GM23338 (cell line): ENCODE measurements around the gene P4HTM. TPM values are rescaled to one million over a fixed set of nuclear protein-coding genes. Genes with fewer than 3 reads are reported as not detected.

Source experiments
- ATAC-seq: fragments of 200-7000 bp; cut with Tn5 transposase; 3 replicates; pipeline ENCODE4 v1.9.1; 2020
- DNase-seq: peaks from one replicate; pipeline ENCODE4 v3.0.0-alpha.2; 2015; ENCODE audit warnings: low spot score
- H2AFZ ChIP-seq: fragments of 200-600 bp; sonication (generic); 2 replicates; pipeline ENCODE4 v1.8.0; 2016; ENCODE audit warnings: antibody characterized with exemption, mild to moderate bottlenecking, moderate library complexity
- H3F3A ChIP-seq: fragments of 200-600 bp; sonication (generic); replicated peaks from 2 replicates; pipeline ENCODE4 v1.8.0; 2017; ENCODE audit warnings: antibody characterized with exemption, mixed run types, low read depth
- H3K27ac ChIP-seq: fragments of 200-600 bp; sonication (generic); 2 replicates; pipeline ENCODE4 v1.6.1; 2016; ENCODE audit warnings: low read depth
- H3K27me3 ChIP-seq: fragments of 200-600 bp; sonication (generic); 2 replicates; pipeline ENCODE4 v1.8.0; 2016; ENCODE audit warnings: mild to moderate bottlenecking, mixed run types, moderate library complexity; ENCODE audit not compliant: insufficient read depth
- H3K36me3 ChIP-seq: fragments of 200-600 bp; sonication (generic); 2 replicates; pipeline ENCODE4 v1.8.0; 2016; ENCODE audit warnings: mild to moderate bottlenecking; ENCODE audit not compliant: insufficient read depth
- H3K4me1 ChIP-seq: fragments of 200-600 bp; sonication (generic); 2 replicates; pipeline ENCODE4 v1.8.0; 2016; ENCODE audit warnings: mild to moderate bottlenecking, moderate library complexity; ENCODE audit not compliant: insufficient read depth
- H3K4me2 ChIP-seq: fragments of 200-600 bp; sonication (generic); 2 replicates; pipeline ENCODE4 v1.7.1; 2017; ENCODE audit warnings: mixed run types
- H3K4me3 ChIP-seq: fragments of 200-600 bp; sonication (generic); 2 replicates; pipeline ENCODE4 v1.6.1; 2016; ENCODE audit warnings: mixed run types
- H3K79me2 ChIP-seq: fragments of 200-600 bp; sonication (generic); replicated peaks from 2 replicates; pipeline ENCODE4 v1.8.0; 2017; ENCODE audit warnings: mild to moderate bottlenecking; ENCODE audit not compliant: insufficient read depth
- H3K9me2 ChIP-seq: fragments of 200-600 bp; sonication (generic); 2 replicates; pipeline ENCODE4 v1.8.0; 2017; ENCODE audit not compliant: insufficient read depth
- H4K20me1 ChIP-seq: fragments of 200-600 bp; sonication (generic); replicated peaks from 2 replicates; pipeline ENCODE4 v1.8.0; 2017; ENCODE audit warnings: mild to moderate bottlenecking; ENCODE audit not compliant: insufficient read depth
- H3K27ac Mint-ChIP-seq: 2 replicates; pipeline ENCODE4 v1.8.0; 2020; ENCODE audit warnings: inconsistent platforms, mild to moderate bottlenecking, moderate library complexity, mixed read lengths
- H3K27me3 Mint-ChIP-seq: 3 replicates; pipeline ENCODE4 v1.8.0; 2022; ENCODE audit warnings: low read depth, mild to moderate bottlenecking, moderate library complexity, mixed read lengths, inconsistent platforms; ENCODE audit not compliant: insufficient read depth, poor library complexity
- H3K36me3 Mint-ChIP-seq: 3 replicates; pipeline ENCODE4 v1.8.0; 2021; ENCODE audit warnings: low read depth, mild to moderate bottlenecking, inconsistent platforms, moderate library complexity, mixed read lengths
- H3K4me1 Mint-ChIP-seq: 3 replicates; pipeline ENCODE4 v1.8.0; 2020; ENCODE audit warnings: mild to moderate bottlenecking, inconsistent platforms, mixed read lengths
- H3K4me3 Mint-ChIP-seq: 3 replicates; pipeline ENCODE4 v1.8.0; 2021; ENCODE audit warnings: moderate library complexity, mild to moderate bottlenecking, inconsistent platforms, mixed read lengths
- H3K9me3 Mint-ChIP-seq: 3 replicates; pipeline ENCODE4 v1.8.0; 2020; ENCODE audit warnings: moderate library complexity, mild to moderate bottlenecking, inconsistent platforms, mixed read lengths
- CREB1 ChIP-seq: fragments of 250-450 bp; sonication (Bioruptor Pico); IDR thresholded peaks from 2 replicates; pipeline ENCODE4 v1.5.0; 2020; ENCODE audit warnings: low read depth, mild to moderate bottlenecking, moderate library complexity
- EZH2 ChIP-seq: fragments of 200-600 bp; sonication (generic); IDR thresholded peaks from one replicate; pipeline ENCODE4 v1.8.0; 2017; ENCODE audit warnings: antibody characterized with exemption, mild to moderate bottlenecking, low read depth; ENCODE audit not compliant: unreplicated experiment
- EZH2phosphoT487 ChIP-seq: fragments of 200-600 bp; sonication (generic); IDR thresholded peaks from one replicate; pipeline ENCODE4 v1.8.1; 2018; ENCODE audit warnings: antibody characterized with exemption; ENCODE audit not compliant: unreplicated experiment
- JUNB ChIP-seq: IDR thresholded peaks from one replicate; pipeline ENCODE4 v1.6.1; 2016; ENCODE audit warnings: antibody characterized with exemption; ENCODE audit not compliant: unreplicated experiment
- NANOG ChIP-seq: IDR thresholded peaks from 2 replicates; pipeline ENCODE4 v1.6.1; 2016; ENCODE audit warnings: antibody characterized with exemption, borderline replicate concordance
- POLR2AphosphoS5 ChIP-seq: IDR thresholded peaks from 2 replicates; pipeline ENCODE4 v1.6.1; 2016; ENCODE audit warnings: antibody characterized with exemption, low read depth
- STAT1 ChIP-seq: IDR thresholded peaks from one replicate; pipeline ENCODE4 v1.6.1; 2016; ENCODE audit warnings: antibody characterized with exemption; ENCODE audit not compliant: unreplicated experiment
- ZNF114 ChIP-seq: fragments of 250-450 bp; sonication (Bioruptor Pico); IDR thresholded peaks from 2 replicates; pipeline ENCODE4 v1.5.0; 2020; ENCODE audit warnings: mild to moderate bottlenecking, moderate library complexity
- ZNF331 ChIP-seq: fragments of 250-450 bp; sonication (Bioruptor Pico); IDR thresholded peaks from 2 replicates; pipeline ENCODE4 v1.5.0; 2020; ENCODE audit warnings: low read depth, mild to moderate bottlenecking, moderate library complexity
- polyA plus RNA-seq: library from polyadenylated mRNA; unstranded; fragments of >200 nt; fragmentation: Nextera tagmentation; extraction: Ambion mirVana; gene quantifications from 2 replicates; pipeline ENCODE4 v1.2.1, GENCODE V29; 2016
- total RNA-seq: library from RNA; depleted of rRNA; stranded (reverse); fragments of >200 nt; shearing (Covaris generic); gene quantifications from 2 replicates; pipeline ENCODE4 v1.2.3, GENCODE V29; 2014
- TF ChIP-seq, protein P1 (sequence below): IDR thresholded peaks from one replicate; pipeline ENCODE4 v1.6.1; 2018; ENCODE audit warnings: antibody characterized with exemption; ENCODE audit not compliant: unreplicated experiment
- TF ChIP-seq, protein P2 (sequence below): IDR thresholded peaks from 2 replicates; pipeline ENCODE4 v1.6.1; 2016; ENCODE audit warnings: antibody characterized with exemption
- TF ChIP-seq, protein P3 (sequence below): fragments of 250-450 bp; sonication (Bioruptor Pico); IDR thresholded peaks from 2 replicates; pipeline ENCODE4 v1.5.0; 2020; ENCODE audit warnings: mild to moderate bottlenecking, moderate library complexity
- TF ChIP-seq, protein P4 (sequence below), 2 experiments: fragments of 200-600 bp in 1 of 2; sonication (generic) in 1 of 2; conservative IDR thresholded peaks; 2 replicates each; pipeline versions ENCODE4 v1.5.1 to v1.6.1; 2016 to 2017; ENCODE audit warnings: antibody characterized with exemption in 2 of 2, low read depth in 2 of 2, mild to moderate bottlenecking in 2 of 2, moderate library complexity in 1 of 2

P4HTM gene
- total and polyA plus RNA-seq, 2 experiments from 2014 or later, result 15.9 to 28.7 TPM

DNA sequence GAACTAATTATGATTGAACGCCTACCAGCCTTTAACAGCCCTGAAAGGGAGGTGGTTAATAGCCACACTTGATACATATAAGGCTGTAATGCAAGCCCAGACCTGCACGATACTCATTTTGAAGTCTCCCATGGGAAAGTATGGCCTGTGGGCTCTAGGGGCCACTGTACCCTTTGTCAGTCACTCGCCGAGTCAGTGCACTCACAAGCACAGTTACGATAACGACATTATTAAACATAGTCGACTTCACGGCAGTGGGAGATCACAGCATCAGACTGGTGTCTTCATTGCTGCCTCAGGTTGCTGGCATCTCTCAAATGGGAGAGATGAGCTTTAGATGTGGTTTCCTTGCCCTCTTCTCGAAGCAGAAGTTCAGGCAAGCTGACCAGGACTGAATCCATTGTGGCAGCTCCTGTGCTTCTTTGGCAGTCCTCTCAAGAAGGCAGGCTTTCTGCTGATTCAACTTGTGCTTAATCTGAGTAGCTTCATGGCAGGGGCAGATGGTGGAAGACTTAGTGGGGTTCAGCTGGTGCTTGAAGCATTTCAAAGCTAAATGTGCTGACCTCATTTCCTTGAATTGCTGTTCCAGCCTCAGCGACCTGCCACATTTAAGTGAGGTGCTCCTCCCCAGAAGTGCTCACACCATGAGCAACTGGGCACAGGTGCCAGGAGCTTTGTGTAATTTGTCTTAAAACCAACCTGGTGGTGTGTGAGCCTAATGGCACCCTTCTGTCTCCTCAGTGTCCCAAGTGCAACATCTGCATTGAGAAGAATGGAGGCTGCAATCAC lies 15.8 kb upstream of the P4HTM start:
- Mint-ChIP-seq H3K27me3 (no peaks in the 10 kb centered on the region), H3K36me3 (peaks cover 79% of the 10 kb centered on the region), H3K4me1 (no peaks in the 10 kb centered on the region), H3K4me3 (no peak overlapping the region), H3K27ac (no peak overlapping the region), H3K9me3 (no peaks in the 10 kb centered on the region)
- Histone ChIP-seq H4K20me1 (peaks cover 3% of the 10 kb centered on the region; the same call in 1 of the 2 replicates), H3K79me2 (no peaks in the 10 kb centered on the region), H3K4me3 (no peak overlapping the region), H3K9me2 (no peaks in the 10 kb centered on the region), H3K27me3 (no peaks in the 10 kb centered on the region), H3K4me1 (no peaks in the 10 kb centered on the region), H3K27ac (no peak overlapping the region), H3F3A (0 out of 2 replicates have a peak, but pooled peaks cover 6% of the 10 kb centered on the region), H3K36me3 (peaks cover 65% of the 10 kb centered on the region), H3K4me2 (no peak overlapping the region), H2AFZ (no peak overlapping the region)
- DNase-seq (no peak), ATAC-seq (no peak)
- TF ChIP-seq JUNB (no peak), EZH2 (no peak), STAT1 (no peak), POLR2AphosphoS5 (no peak), EZH2phosphoT487 (no peak), ZNF331 (no peak), CREB1 (CRISPR knock-in tag) (no peak), NANOG (no peak), ZNF114 (CRISPR knock-in tag) (no peak)
- TF ChIP-seq, protein P1, sequence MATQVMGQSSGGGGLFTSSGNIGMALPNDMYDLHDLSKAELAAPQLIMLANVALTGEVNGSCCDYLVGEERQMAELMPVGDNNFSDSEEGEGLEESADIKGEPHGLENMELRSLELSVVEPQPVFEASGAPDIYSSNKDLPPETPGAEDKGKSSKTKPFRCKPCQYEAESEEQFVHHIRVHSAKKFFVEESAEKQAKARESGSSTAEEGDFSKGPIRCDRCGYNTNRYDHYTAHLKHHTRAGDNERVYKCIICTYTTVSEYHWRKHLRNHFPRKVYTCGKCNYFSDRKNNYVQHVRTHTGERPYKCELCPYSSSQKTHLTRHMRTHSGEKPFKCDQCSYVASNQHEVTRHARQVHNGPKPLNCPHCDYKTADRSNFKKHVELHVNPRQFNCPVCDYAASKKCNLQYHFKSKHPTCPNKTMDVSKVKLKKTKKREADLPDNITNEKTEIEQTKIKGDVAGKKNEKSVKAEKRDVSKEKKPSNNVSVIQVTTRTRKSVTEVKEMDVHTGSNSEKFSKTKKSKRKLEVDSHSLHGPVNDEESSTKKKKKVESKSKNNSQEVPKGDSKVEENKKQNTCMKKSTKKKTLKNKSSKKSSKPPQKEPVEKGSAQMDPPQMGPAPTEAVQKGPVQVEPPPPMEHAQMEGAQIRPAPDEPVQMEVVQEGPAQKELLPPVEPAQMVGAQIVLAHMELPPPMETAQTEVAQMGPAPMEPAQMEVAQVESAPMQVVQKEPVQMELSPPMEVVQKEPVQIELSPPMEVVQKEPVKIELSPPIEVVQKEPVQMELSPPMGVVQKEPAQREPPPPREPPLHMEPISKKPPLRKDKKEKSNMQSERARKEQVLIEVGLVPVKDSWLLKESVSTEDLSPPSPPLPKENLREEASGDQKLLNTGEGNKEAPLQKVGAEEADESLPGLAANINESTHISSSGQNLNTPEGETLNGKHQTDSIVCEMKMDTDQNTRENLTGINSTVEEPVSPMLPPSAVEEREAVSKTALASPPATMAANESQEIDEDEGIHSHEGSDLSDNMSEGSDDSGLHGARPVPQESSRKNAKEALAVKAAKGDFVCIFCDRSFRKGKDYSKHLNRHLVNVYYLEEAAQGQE, result no peak
- TF ChIP-seq, protein P2, sequence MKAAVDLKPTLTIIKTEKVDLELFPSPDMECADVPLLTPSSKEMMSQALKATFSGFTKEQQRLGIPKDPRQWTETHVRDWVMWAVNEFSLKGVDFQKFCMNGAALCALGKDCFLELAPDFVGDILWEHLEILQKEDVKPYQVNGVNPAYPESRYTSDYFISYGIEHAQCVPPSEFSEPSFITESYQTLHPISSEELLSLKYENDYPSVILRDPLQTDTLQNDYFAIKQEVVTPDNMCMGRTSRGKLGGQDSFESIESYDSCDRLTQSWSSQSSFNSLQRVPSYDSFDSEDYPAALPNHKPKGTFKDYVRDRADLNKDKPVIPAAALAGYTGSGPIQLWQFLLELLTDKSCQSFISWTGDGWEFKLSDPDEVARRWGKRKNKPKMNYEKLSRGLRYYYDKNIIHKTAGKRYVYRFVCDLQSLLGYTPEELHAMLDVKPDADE, result no peak
- TF ChIP-seq, protein P3, sequence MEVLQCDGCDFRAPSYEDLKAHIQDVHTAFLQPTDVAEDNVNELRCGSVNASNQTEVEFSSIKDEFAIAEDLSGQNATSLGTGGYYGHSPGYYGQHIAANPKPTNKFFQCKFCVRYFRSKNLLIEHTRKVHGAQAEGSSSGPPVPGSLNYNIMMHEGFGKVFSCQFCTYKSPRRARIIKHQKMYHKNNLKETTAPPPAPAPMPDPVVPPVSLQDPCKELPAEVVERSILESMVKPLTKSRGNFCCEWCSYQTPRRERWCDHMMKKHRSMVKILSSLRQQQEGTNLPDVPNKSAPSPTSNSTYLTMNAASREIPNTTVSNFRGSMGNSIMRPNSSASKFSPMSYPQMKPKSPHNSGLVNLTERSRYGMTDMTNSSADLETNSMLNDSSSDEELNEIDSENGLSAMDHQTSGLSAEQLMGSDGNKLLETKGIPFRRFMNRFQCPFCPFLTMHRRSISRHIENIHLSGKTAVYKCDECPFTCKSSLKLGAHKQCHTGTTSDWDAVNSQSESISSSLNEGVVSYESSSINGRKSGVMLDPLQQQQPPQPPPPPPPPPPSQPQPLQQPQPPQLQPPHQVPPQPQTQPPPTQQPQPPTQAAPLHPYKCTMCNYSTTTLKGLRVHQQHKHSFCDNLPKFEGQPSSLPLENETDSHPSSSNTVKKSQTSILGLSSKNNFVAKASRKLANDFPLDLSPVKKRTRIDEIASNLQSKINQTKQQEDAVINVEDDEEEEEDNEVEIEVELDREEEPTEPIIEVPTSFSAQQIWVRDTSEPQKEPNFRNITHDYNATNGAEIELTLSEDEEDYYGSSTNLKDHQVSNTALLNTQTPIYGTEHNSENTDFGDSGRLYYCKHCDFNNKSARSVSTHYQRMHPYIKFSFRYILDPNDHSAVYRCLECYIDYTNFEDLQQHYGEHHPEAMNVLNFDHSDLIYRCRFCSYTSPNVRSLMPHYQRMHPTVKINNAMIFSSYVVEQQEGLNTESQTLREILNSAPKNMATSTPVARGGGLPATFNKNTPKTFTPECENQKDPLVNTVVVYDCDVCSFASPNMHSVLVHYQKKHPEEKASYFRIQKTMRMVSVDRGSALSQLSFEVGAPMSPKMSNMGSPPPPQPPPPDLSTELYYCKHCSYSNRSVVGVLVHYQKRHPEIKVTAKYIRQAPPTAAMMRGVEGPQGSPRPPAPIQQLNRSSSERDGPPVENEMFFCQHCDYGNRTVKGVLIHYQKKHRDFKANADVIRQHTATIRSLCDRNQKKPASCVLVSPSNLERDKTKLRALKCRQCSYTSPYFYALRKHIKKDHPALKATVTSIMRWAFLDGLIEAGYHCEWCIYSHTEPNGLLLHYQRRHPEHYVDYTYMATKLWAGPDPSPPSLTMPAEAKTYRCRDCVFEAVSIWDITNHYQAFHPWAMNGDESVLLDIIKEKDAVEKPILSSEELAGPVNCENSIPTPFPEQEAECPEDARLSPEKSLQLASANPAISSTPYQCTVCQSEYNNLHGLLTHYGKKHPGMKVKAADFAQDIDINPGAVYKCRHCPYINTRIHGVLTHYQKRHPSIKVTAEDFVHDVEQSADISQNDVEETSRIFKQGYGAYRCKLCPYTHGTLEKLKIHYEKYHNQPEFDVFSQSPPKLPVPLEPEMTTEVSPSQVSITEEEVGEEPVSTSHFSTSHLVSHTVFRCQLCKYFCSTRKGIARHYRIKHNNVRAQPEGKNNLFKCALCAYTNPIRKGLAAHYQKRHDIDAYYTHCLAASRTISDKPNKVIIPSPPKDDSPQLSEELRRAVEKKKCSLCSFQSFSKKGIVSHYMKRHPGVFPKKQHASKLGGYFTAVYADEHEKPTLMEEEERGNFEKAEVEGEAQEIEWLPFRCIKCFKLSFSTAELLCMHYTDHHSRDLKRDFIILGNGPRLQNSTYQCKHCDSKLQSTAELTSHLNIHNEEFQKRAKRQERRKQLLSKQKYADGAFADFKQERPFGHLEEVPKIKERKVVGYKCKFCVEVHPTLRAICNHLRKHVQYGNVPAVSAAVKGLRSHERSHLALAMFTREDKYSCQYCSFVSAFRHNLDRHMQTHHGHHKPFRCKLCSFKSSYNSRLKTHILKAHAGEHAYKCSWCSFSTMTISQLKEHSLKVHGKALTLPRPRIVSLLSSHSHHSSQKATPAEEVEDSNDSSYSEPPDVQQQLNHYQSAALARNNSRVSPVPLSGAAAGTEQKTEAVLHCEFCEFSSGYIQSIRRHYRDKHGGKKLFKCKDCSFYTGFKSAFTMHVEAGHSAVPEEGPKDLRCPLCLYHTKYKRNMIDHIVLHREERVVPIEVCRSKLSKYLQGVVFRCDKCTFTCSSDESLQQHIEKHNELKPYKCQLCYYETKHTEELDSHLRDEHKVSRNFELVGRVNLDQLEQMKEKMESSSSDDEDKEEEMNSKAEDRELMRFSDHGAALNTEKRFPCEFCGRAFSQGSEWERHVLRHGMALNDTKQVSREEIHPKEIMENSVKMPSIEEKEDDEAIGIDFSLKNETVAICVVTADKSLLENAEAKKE (CRISPR knock-in tag), result no peak
- TF ChIP-seq, protein P4, sequence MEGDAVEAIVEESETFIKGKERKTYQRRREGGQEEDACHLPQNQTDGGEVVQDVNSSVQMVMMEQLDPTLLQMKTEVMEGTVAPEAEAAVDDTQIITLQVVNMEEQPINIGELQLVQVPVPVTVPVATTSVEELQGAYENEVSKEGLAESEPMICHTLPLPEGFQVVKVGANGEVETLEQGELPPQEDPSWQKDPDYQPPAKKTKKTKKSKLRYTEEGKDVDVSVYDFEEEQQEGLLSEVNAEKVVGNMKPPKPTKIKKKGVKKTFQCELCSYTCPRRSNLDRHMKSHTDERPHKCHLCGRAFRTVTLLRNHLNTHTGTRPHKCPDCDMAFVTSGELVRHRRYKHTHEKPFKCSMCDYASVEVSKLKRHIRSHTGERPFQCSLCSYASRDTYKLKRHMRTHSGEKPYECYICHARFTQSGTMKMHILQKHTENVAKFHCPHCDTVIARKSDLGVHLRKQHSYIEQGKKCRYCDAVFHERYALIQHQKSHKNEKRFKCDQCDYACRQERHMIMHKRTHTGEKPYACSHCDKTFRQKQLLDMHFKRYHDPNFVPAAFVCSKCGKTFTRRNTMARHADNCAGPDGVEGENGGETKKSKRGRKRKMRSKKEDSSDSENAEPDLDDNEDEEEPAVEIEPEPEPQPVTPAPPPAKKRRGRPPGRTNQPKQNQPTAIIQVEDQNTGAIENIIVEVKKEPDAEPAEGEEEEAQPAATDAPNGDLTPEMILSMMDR (conservative IDR thresholded peaks at IDR 0.05; ENCODE audit: low read depth in 2 of 2), result no peak
